K562 (cell line): Measurements from ENCODE around the gene TMEM208.

Experiments
- NFYB ChIP-seq: IDR thresholded peaks from 2 replicates; pipeline ENCODE4 v1.6.1; 2011; ENCODE audit warnings: mild to moderate bottlenecking, moderate library complexity; ENCODE audit not compliant: insufficient read length; ENCODE audit errors: extremely low read depth
- TF ChIP-seq, protein P1 (sequence below), 2 experiments: IDR thresholded peaks; 2 replicates each; pipeline ENCODE4 v1.6.1; 2011; ENCODE audit warnings: borderline replicate concordance in 1 of 2, control low read depth in 1 of 2, low read depth in 1 of 2, low read length in 1 of 2, mild to moderate bottlenecking in 1 of 2, mixed read lengths in 1 of 2, moderate library complexity in 1 of 2; ENCODE audit not compliant: insufficient read depth in 1 of 2, insufficient read length in 1 of 2, poor library complexity in 1 of 2, severe bottlenecking in 1 of 2; ENCODE audit errors: extremely low read depth in 1 of 2
- TF ChIP-seq, protein P2 (sequence below), 3 experiments: IDR thresholded peaks in 2 of 3; conservative IDR thresholded peaks in 1 of 3; 2 replicates each; pipeline ENCODE4 v1.5.1; 2011 to 2012; ENCODE audit warnings: low read length in 3 of 3, mild to moderate bottlenecking in 3 of 3, control low read depth in 2 of 3, improper control_type of control experiment in 1 of 3, inconsistent platforms in 1 of 3, low read depth in 1 of 3, mixed read lengths in 1 of 3, moderate library complexity in 1 of 3; ENCODE audit not compliant: insufficient read depth in 2 of 3

DNA sequence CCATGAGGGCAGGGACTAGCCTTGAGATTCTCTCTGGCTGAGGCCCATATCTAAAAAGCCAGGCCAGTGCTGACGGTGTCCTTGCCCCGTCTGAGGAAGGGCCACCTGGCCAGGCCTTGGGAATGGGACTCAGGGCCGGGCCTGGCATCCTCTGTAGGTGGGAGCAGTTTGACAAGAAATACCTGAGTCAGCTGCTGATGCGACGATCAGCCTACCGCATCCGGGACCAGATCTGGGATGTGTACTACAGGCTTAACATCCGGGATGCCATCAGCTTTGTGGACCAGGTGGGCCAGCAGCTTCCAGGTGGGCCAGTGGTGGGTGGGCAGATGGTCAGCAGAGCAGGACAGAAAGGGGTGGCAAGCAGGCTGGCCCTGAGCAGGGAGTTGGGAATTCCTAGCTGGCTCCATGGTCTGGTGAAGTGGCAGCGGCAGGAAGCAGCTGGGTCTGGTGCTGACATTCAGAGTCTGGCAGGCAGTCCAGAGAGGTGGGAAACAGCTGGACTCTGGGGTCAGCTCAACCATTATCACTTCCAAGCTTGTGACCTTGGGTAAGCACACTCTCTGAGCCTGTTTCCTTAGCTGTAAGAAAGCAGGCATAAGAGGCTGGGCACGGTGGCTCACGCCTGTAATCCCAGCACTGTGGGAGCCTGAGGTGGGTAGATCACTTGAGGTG lies 31.4 kb downstream of the TMEM208 start:
- no peak for TF ChIP-seq NFYB
- TF ChIP-seq, protein P1, sequence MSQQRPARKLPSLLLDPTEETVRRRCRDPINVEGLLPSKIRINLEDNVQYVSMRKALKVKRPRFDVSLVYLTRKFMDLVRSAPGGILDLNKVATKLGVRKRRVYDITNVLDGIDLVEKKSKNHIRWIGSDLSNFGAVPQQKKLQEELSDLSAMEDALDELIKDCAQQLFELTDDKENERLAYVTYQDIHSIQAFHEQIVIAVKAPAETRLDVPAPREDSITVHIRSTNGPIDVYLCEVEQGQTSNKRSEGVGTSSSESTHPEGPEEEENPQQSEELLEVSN (IDR thresholded peaks at IDR 0.05; ENCODE audit: borderline replicate concordance in 1 of 2, extremely low read depth in 1 of 2, insufficient read depth in 1 of 2, insufficient read length in 1 of 2, low read depth in 1 of 2, low read length in 1 of 2, poor library complexity in 1 of 2, severe bottlenecking in 1 of 2): no peak
- TF ChIP-seq, protein P2, sequence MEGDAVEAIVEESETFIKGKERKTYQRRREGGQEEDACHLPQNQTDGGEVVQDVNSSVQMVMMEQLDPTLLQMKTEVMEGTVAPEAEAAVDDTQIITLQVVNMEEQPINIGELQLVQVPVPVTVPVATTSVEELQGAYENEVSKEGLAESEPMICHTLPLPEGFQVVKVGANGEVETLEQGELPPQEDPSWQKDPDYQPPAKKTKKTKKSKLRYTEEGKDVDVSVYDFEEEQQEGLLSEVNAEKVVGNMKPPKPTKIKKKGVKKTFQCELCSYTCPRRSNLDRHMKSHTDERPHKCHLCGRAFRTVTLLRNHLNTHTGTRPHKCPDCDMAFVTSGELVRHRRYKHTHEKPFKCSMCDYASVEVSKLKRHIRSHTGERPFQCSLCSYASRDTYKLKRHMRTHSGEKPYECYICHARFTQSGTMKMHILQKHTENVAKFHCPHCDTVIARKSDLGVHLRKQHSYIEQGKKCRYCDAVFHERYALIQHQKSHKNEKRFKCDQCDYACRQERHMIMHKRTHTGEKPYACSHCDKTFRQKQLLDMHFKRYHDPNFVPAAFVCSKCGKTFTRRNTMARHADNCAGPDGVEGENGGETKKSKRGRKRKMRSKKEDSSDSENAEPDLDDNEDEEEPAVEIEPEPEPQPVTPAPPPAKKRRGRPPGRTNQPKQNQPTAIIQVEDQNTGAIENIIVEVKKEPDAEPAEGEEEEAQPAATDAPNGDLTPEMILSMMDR (IDR thresholded peaks at IDR 0.05 in 2 of 3, conservative IDR thresholded peaks at IDR 0.05 in 1 of 3; ENCODE audit: insufficient read depth in 2 of 3, low read depth in 1 of 3, low read length in 3 of 3): no peak
